Measurements from ENCODE around the gene SDR42E2.

The SDR42E2 gene

DNA sequence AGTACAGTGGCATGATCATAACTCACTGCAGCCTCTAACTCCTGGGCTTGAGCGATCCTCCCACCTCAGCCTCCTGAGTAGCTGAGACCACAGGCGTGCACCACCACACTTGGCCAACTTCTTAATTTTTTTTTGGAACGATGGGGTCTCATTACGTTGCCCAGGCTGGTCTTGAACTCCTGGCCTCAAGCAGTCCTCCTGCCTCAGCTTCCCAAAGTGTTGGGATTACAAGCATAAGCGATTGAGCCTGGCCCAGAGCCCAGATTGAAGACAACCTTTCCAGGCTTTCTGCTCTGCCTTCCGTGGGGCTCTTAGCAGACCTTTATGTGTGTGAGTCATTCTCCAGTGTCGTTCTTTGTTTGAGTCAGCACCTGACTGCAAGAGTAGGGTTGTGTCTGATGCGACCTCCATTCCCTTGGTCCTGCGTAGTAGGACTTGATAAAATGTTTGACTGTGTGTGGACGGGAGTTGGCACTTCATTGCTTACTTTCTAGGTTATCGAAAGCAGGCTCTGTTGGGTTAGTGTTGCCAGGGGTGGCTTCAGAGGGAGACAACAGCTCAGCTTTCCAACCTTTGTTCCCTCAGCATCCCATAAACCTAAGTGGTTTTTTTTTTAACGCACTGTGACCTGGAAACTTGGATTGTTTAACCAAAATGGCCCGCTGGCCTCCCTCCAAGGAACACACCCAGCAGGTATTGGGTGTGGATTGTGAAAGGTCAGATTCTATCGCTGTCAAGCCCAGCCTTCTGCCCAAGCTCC lies 70.2 kb downstream of the SDR42E2 start (continued):
- TF ChIP-seq, protein P1, sequence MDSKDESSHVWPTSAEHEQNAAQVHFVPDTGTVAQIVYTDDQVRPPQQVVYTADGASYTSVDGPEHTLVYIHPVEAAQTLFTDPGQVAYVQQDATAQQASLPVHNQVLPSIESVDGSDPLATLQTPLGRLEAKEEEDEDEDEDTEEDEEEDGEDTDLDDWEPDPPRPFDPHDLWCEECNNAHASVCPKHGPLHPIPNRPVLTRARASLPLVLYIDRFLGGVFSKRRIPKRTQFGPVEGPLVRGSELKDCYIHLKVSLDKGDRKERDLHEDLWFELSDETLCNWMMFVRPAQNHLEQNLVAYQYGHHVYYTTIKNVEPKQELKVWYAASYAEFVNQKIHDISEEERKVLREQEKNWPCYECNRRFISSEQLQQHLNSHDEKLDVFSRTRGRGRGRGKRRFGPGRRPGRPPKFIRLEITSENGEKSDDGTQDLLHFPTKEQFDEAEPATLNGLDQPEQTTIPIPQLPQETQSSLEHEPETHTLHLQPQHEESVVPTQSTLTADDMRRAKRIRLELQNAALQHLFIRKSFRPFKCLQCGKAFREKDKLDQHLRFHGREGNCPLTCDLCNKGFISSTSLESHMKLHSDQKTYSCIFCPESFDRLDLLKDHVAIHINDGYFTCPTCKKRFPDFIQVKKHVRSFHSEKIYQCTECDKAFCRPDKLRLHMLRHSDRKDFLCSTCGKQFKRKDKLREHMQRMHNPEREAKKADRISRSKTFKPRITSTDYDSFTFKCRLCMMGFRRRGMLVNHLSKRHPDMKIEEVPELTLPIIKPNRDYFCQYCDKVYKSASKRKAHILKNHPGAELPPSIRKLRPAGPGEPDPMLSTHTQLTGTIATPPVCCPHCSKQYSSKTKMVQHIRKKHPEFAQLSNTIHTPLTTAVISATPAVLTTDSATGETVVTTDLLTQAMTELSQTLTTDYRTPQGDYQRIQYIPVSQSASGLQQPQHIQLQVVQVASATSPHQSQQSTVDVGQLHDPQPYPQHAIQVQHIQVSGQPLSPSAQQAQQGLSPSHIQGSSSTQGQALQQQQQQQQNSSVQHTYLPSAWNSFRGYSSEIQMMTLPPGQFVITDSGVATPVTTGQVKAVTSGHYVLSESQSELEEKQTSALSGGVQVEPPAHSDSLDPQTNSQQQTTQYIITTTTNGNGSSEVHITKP (tag by site-specific recombination; IDR thresholded peaks at IDR 0.05), result peak; percentile 69
- 0 out of 2 replicates have a peak, but pooled peaks have one; percentile 17 for TF ChIP-seq ZNF404 (tag by site-specific recombination; IDR thresholded peaks at IDR 0.05)
- no peak for TF ChIP-seq ZNF747 (tag by site-specific recombination; IDR thresholded peaks at IDR 0.05)
- TF ChIP-seq ZNF837 (tag by site-specific recombination; IDR thresholded peaks at IDR 0.05), result no peak
- TF ChIP-seq KLF7 (tag by site-specific recombination; IDR thresholded peaks at IDR 0.05; ENCODE audit: borderline replicate concordance), result peak; percentile 99
- no peak for TF ChIP-seq ZNF791 (tag by site-specific recombination; IDR thresholded peaks at IDR 0.05)
- TF ChIP-seq, protein P2, sequence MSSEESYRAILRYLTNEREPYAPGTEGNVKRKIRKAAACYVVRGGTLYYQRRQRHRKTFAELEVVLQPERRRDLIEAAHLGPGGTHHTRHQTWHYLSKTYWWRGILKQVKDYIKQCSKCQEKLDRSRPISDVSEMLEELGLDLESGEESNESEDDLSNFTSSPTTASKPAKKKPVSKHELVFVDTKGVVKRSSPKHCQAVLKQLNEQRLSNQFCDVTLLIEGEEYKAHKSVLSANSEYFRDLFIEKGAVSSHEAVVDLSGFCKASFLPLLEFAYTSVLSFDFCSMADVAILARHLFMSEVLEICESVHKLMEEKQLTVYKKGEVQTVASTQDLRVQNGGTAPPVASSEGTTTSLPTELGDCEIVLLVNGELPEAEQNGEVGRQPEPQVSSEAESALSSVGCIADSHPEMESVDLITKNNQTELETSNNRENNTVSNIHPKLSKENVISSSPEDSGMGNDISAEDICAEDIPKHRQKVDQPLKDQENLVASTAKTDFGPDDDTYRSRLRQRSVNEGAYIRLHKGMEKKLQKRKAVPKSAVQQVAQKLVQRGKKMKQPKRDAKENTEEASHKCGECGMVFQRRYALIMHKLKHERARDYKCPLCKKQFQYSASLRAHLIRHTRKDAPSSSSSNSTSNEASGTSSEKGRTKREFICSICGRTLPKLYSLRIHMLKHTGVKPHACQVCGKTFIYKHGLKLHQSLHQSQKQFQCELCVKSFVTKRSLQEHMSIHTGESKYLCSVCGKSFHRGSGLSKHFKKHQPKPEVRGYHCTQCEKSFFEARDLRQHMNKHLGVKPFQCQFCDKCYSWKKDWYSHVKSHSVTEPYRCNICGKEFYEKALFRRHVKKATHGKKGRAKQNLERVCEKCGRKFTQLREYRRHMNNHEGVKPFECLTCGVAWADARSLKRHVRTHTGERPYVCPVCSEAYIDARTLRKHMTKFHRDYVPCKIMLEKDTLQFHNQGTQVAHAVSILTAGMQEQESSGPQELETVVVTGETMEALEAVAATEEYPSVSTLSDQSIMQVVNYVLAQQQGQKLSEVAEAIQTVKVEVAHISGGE (tag by site-specific recombination; conservative IDR thresholded peaks at IDR 0.05; ENCODE audit: low read depth), result 0 out of 2 replicates have a peak, but pooled peaks have one; percentile 24
- peak; percentile 83; the same call in 1 of the 2 replicates for TF ChIP-seq ZNF366 (tag by site-specific recombination; conservative IDR thresholded peaks at IDR 0.05)
- TF ChIP-seq YY2 (tag by site-specific recombination; IDR thresholded peaks at IDR 0.05), result 0 out of 2 replicates have a peak, but pooled peaks have one; percentile 13
- TF ChIP-seq ZNF530 (tag by site-specific recombination; IDR thresholded peaks at IDR 0.05; ENCODE audit: low read depth), result no peak
- TF ChIP-seq ZNF558 (tag by site-specific recombination; IDR thresholded peaks at IDR 0.05), result peak; percentile 51; the same call in 1 of the 2 replicates
- TF ChIP-seq ZSCAN30 (tag by site-specific recombination; IDR thresholded peaks at IDR 0.05), result no peak; the same call in 1 of the 2 replicates
- TF ChIP-seq ZNF664 (tag by site-specific recombination; IDR thresholded peaks at IDR 0.05), result peak; percentile 21; the same call in 1 of the 2 replicates
- TF ChIP-seq ZNF585B (tag by site-specific recombination; IDR thresholded peaks at IDR 0.05), result no peak
- no peak for TF ChIP-seq HOXC10 (CRISPR knock-in tag; IDR thresholded peaks at IDR 0.05)
- peak; percentile 95 for TF ChIP-seq KLF10 (tag by site-specific recombination; IDR thresholded peaks at IDR 0.05)
- no peak for TF ChIP-seq ZNF701 (tag by site-specific recombination; IDR thresholded peaks at IDR 0.05)
- peak; percentile 67 for TF ChIP-seq KLF16 (tag by site-specific recombination; IDR thresholded peaks at IDR 0.05)
- TF ChIP-seq ZNF561 (tag by site-specific recombination; IDR thresholded peaks at IDR 0.05; ENCODE audit: borderline replicate concordance), result peak; percentile 97
- TF ChIP-seq ZNF211 (tag by site-specific recombination; IDR thresholded peaks at IDR 0.05; ENCODE audit: low read depth), result no peak
- 0 out of 2 replicates have a peak, but pooled peaks have one; percentile 54 for TF ChIP-seq GLIS1 (tag by site-specific recombination; IDR thresholded peaks at IDR 0.05)
- TF ChIP-seq MEIS1 (CRISPR knock-in tag; IDR thresholded peaks at IDR 0.05; ENCODE audit: borderline replicate concordance), result no peak
- TF ChIP-seq, protein P3, sequence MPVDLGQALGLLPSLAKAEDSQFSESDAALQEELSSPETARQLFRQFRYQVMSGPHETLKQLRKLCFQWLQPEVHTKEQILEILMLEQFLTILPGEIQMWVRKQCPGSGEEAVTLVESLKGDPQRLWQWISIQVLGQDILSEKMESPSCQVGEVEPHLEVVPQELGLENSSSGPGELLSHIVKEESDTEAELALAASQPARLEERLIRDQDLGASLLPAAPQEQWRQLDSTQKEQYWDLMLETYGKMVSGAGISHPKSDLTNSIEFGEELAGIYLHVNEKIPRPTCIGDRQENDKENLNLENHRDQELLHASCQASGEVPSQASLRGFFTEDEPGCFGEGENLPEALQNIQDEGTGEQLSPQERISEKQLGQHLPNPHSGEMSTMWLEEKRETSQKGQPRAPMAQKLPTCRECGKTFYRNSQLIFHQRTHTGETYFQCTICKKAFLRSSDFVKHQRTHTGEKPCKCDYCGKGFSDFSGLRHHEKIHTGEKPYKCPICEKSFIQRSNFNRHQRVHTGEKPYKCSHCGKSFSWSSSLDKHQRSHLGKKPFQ (tag by site-specific recombination; IDR thresholded peaks at IDR 0.05), result peak; percentile 93
- no peak for TF ChIP-seq ZNF426 (tag by site-specific recombination; IDR thresholded peaks at IDR 0.05)
- TF ChIP-seq, protein P4, sequence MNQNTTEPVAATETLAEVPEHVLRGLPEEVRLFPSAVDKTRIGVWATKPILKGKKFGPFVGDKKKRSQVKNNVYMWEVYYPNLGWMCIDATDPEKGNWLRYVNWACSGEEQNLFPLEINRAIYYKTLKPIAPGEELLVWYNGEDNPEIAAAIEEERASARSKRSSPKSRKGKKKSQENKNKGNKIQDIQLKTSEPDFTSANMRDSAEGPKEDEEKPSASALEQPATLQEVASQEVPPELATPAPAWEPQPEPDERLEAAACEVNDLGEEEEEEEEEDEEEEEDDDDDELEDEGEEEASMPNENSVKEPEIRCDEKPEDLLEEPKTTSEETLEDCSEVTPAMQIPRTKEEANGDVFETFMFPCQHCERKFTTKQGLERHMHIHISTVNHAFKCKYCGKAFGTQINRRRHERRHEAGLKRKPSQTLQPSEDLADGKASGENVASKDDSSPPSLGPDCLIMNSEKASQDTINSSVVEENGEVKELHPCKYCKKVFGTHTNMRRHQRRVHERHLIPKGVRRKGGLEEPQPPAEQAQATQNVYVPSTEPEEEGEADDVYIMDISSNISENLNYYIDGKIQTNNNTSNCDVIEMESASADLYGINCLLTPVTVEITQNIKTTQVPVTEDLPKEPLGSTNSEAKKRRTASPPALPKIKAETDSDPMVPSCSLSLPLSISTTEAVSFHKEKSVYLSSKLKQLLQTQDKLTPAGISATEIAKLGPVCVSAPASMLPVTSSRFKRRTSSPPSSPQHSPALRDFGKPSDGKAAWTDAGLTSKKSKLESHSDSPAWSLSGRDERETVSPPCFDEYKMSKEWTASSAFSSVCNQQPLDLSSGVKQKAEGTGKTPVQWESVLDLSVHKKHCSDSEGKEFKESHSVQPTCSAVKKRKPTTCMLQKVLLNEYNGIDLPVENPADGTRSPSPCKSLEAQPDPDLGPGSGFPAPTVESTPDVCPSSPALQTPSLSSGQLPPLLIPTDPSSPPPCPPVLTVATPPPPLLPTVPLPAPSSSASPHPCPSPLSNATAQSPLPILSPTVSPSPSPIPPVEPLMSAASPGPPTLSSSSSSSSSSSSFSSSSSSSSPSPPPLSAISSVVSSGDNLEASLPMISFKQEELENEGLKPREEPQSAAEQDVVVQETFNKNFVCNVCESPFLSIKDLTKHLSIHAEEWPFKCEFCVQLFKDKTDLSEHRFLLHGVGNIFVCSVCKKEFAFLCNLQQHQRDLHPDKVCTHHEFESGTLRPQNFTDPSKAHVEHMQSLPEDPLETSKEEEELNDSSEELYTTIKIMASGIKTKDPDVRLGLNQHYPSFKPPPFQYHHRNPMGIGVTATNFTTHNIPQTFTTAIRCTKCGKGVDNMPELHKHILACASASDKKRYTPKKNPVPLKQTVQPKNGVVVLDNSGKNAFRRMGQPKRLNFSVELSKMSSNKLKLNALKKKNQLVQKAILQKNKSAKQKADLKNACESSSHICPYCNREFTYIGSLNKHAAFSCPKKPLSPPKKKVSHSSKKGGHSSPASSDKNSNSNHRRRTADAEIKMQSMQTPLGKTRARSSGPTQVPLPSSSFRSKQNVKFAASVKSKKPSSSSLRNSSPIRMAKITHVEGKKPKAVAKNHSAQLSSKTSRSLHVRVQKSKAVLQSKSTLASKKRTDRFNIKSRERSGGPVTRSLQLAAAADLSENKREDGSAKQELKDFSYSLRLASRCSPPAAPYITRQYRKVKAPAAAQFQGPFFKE (tag by site-specific recombination; IDR thresholded peaks at IDR 0.05; ENCODE audit: borderline replicate concordance), result no peak

Measured in HEK293 (cell line).